DMS114 treated with DMSO at 0.1 percent for 48 hours (cell line): Measurements from ENCODE around the gene LYL1.
"Not testable (repeated sequence)": the region's sequence is repeated elsewhere in the genome, so short reads cannot be mapped to it uniquely, and the experiment has no call there.

Source experiments
- DNase-seq: peaks from one replicate; lab custom pipeline; 2025; ENCODE audit not compliant: unreplicated experiment; lab: John Stamatoyannopoulos, UW

Gene LYL1

DNA sequence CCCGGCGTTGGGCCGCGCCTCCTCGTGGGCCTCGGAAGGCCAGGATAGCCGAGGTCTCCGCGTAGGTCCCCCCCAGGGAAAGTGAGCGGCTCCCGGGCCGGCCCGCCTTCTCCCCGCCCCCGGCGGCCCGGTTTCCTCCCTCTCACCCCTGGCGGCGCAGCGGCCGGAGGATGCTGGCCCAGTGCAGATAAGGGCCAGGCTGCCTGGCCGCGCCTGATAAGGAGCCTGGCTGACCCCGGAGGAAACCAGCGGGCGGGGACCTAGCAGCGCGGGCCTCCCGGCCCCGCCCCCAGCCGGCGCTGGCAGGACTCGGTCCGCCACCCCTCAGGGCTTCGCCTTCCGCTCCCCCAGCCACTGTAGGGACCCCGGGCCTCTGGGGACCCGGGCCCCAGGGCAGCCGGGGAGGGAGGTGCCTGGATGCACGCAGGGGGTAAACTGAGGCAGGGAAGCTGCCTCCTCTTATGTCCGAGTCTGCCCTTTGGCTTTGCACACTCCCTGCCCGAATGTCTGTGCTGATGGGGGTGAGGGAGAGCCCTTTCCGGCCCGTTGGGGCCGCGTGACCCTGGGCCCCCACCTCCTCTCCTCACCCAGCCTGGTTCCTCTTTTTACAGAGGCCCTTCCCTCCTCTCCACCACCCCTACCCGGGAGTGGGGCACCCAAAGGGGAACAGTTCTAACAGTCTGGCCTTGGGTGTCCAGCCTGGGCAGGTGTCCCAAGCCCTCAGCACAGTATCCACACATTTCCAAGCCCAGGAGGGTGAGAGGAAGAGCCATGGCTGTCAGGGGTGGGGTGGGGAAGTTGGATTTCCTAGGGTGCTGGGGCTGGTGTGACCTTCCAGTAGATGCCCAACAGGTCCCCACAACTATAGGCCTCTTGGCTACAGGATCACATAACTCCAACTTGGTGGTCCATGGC is at the start of gene LYL1:
Gene LYL1, minus strand, starts transcription at position 193 of the 915 bp plus-strand sequence. CDS start 1,687 bp downstream, outside the sequence.
- DNase-seq: no peak

DNA sequence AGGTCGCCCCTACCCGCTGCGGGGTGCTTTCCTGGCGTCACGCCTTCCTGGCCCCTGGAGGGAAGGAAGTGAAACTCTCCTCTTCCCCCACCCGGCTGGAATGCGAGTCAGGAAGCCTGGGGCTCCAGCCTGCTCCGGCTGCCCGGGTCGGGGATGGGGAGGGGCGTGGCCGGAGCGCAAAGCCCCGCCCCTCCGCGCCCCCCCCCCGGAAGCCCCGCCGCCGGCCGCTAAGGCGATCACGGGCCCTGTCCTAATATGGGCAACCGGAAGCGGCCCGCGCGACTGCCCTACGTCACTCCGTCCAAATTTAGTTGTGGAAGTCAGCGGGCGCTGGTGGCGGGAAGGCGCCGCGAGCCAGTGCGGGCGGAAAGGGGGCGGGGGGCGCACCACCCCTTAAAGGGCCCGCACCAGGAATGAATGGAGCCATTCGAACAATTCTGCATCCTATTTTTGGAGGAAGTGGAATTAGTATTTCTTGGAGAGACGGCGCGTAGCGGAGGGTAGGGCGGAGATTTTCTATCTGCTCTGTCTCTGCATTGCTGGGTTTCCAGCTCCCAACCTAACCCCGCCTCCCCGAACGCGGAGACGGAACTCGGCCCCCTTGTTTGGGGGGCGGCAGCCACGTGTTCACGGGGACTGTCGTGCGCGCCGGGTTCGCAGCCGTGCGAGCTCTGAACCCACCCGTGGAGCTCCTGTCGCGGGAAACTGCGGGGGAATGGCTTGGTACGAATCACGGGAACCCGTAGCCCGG is 49.1 kb upstream of the LYL1 start:
- peak; percentile 89 for DNase-seq

DNA sequence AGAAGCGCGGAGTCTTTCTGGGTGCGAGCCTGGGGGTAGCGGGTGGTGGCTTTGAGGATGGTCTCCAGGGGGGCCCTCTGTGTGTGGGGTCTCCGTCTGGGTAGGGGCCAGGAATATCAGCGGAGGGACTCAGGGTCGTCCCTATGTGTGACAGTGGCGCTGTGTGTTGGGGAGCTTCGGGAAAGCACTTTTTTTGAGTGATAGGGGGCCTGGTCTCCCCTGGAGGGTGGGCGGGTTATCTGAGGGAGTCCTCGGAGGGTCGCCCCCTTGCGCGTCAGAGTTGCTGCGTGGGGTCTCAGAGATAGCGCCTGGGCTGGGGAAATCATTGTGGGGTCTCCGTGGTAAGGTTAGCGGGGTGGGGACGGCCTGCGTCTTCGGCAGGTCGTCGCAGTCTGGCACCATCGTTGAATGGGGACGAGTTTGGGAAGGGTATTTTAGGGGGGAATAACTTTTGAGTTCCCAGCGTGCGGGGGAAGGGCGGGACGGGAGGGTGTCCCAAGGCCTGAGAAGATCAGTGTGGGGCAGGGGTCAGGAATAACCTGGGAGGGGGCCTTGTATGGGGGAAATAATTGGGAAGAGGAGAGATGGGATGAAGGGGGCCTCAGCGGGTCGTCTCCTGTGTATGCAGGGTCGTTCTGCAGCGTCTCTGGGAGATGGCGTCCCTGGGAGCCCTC is 48.4 kb upstream of the LYL1 start:
- no peak for DNase-seq

DNA sequence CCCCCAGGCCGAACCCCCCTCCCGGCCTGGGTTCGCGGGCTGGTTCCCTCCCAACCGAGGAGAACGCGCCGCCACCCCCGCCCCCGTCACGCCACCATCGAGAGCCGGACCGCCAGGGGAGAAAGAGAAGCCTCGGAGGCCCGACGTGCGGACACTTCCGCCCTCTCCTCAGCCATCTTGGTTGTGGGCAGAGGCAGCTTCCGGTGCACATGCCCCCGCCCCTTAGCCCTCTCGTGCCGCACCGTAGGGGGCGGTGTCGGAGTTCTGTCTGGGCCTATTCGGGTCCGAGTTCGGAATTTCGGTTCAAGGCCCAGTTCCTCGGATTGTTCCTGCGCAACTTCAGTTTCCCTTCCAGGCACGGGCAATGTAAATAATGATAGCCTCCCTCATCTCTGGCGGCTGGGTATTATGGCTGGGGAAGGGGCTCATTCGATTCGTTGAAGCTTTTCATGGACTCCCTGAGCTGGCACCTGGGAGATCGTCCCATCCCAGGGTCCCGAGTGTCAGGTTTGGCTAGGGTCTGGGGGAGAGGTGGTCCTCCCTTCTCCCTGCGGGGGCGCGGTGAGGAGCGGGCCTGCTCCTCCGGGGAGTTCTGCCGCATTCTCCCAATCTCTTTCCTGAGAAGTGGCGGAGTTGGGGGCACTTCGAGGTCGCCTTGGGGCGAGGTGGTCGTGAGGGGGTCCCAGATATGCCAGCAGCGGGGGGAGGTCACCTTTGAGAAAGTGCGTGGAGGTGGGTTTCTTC is 47.7 kb upstream of the LYL1 start, which contains the start of the genes IER2 and STX10:
Gene IER2, plus strand, starts transcription at position 225 of the 744 bp plus-strand sequence. CDS start 2,776 bp downstream, outside the sequence.
Gene STX10, minus strand, starts transcription at position 189 of the 744 bp plus-strand sequence. CDS start 202 bp downstream, outside the sequence.
- DNase-seq: peak; percentile 86

DNA sequence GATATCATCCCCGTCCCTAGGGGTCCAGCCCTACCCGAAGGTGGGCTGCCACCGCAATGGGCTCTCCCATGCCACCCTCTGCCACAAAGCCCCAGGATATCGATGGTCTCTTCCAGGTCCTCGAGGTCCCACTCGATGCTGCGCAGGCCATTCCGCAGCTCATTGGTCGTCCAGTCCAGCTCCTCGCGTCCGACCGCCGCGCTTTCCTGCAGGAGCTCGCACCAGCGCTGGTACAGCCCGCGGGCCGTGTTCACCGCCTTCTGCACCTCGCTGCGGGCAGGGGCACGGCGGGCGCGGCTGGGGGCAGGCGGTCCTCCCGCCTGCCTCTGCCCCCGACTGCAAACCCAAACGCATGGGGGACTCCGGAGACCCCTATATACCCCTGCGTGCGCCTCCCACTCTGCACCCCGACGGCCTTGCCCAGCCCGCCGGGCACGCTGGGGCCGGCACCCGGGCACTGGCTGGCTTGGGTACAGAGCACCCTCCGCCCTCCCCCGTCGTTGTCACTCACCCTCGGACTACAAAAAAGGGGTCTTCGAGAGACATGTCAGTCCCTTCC is 47.0 kb upstream of the LYL1 start:
- no peak for DNase-seq

DNA sequence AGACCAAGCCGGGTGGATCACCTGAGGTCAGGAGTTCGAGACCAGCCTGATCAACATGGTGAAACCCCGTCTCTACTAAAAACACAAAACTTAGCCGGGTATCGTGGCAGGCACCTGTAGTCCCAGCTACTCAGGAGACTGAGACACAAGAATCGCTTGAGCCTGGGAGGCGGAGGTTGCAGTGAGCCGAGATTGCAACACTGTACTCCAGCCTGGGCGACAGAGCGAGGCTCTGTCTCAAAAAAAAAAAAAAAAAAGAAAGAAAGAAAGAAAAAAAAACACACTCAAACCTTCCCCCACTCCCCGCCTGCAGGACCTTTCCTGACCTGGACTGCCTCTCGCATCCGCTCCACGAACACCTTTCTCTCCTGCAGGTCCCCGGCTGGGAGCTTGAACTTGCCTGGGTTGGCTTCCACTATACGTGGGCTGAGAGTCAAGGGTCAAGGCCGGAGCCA is 46.5 kb upstream of the LYL1 start:
- DNase-seq: not testable (repeated sequence)

DNA sequence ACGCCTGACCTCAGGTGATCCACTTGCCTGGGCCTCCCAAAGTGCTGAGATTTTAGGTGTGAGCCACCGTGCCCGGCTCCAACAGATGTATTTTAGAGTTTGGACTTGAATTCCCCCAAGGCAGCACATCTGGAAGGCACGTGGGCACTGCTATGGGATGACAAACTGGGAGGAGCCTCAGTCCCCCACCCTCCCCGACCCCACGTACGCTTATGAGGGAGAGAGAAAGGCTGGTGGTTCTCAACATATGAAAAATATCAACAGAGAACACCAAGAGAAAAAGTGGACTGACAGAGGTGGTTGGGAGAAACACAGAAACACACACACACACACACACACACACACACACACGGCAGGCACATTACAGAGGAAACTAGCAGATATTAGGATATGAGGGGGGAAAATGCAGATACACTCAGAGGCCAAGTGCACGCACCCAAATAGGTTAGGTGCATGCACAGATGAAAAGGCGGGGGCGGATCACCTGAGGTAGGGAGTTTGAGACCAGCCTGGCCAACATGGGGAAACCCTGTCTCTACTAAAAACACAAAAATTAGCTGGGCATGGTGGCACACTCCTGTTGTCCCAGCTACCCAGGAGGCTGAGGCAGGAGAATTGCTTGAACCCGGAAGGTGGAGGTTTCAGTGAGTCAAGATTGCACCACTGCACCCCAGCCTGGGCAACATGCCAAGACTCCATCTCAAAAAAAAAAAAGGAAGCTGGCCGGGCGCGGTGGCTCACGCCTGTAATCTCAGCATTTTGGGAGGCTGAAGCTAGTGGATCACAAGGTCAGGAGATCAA is 44.3 kb upstream of the LYL1 start:
- DNase-seq: no peak

DNA sequence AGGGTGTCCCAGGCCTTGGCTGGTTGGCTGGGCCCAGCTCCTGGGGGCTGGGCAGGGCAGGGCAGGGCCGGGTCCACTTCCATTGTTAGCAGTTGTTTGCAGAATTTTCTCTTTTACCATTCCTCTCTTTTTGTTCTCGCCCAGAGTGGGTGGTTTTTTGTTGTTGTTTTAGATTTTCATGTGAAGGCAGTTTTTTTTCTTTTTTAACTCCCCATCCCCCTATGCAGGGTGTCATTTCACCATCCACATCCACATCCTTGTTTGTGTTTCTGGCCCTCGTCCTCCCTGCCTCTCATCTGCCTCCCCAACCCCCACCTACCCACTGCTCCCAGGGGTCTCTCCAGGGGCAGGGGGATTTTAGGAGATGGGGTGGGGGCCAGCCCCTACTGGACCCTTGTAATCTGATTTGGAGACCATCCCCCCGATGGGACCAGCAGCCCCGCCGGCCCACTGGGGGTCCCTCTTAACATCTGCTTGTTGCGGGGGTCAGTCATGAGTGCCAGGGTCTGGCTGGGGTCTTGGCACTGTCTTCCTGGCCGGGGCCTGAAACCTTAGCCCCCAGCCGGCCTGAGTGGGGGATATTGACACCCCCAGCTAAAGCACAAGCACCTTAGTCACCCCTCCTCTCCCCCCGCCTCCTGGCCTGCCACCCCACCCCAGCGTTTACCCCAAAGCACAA is 37.1 kb upstream of the LYL1 start:
- DNase-seq: no peak

DNA sequence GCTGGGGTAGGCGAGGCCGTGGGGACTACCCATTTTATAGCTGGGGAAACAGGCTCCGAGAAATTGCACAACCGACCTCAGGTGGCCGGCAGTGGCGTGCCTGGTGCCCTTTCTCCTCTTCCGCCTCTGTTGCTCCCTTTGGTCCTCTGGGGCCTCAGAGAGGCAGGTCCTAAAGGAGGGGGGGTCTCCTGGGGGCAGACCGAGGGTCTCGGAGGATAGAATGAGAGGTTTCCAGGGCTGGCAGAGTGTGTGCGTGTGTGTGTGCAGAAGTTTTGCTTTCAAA is 36.2 kb upstream of the LYL1 start:
- no peak for DNase-seq

DNA sequence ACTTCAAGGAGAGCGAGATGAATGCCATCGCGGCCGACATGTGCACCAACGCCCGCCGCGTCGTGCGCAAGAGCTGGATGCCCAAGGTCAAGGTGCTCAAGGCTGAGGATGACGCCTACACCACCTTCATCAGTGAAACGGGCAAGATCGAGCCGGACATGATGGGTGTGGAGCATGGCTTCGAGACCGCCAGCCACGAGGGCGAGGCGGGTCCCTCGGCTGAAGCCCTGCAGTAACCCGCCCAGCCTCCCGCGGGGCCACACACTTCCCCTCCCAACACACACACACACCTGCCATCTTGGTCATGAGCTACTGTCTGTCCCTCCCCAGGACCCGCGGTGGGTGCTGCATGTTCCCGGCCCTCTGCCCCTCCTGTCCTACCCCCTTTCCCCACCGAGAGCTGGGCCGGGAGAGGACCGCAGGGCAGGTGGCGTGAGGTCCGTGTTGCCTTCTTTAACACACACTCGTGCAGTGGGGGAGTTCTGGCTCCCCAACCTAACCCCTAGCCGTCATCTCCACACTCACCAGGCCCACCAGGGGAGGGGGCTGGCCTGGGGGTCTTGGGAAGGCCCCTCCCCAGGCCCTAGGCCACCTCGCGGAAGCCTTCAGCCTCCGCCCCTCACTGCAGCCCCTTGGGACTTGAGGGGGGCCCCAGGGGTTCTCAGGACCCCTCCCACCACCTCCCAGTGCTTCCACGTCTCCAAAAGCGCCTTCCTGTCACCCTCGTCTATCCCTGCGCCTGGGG is 35.7 kb upstream of the LYL1 start:
- no peak for DNase-seq

DNA sequence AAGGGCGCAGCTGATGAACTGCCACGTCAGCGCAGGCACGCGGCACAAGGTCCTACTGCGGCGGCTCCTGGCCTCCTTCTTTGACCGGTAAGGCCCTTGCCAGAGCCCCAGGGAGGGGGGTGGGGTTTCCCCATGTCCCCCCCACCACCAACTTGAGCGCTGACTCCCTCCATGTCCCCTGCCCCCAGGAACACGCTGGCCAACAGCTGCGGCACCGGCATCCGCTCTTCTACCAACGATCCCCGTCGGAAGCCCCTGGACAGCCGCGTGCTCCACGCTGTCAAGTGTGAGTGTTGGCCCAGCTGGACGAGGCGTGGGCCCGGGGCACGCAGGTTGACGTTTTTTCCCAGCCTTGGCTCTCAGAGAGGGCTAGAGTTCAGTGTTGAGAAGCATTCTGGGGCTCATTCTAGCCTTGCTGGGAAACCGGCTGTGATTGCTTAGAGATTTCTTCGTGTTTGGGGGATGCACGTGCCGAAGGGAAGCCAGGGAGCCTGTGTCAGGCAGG is 34.7 kb upstream of the LYL1 start:
- no peak for DNase-seq

DNA sequence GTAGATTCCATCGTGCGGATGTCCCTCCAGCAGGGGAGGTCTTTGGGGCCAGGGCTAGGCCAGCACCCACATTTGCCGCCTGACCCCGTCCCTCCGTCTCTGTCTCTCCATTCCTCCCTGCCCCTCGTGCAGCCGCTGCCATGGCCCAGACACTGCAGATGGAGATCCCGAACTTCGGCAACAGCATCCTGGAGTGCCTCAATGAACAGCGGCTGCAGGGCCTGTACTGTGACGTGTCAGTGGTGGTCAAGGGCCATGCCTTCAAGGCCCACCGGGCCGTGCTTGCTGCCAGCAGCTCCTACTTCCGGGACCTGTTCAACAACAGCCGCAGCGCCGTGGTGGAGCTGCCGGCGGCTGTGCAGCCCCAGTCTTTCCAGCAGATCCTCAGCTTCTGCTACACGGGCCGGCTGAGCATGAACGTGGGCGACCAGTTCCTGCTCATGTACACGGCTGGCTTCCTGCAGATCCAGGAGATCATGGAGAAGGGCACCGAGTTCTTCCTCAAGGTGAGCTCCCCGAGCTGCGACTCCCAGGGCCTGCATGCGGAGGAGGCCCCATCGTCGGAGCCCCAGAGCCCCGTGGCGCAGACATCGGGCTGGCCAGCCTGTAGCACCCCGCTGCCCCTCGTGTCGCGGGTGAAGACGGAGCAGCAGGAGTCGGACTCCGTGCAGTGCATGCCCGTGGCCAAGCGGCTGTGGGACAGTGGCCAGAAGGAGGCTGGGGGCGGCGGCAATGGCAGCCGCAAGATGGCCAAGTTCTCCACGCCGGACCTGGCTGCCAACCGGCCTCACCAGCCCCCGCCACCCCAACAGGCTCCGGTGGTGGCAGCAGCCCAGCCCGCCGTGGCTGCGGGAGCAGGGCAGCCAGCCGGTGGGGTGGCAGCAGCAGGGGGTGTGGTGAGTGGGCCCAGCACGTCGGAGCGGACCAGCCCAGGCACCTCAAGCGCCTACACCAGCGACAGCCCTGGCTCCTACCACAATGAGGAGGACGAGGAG is 32.7 kb upstream of the LYL1 start:
- no peak for DNase-seq

DNA sequence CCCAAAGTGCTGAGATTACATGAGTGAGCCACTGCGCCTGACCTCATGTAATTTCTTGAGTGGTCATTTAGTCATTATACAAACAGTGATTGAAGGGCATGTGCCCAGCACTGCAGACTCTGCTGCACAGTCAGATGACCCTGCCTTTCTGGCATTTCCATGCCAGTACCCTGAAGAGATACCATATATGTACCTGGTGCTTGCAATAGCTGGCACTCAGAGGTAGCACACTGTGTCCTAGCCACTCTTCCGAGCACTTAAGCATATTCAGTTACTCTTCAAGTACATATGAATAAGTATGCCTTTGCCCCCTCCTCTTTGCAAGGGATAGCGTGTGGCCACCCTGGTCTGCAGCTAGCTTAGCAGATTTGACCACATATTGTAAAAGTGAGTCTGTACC is 32.0 kb upstream of the LYL1 start:
- DNase-seq: no peak

DNA sequence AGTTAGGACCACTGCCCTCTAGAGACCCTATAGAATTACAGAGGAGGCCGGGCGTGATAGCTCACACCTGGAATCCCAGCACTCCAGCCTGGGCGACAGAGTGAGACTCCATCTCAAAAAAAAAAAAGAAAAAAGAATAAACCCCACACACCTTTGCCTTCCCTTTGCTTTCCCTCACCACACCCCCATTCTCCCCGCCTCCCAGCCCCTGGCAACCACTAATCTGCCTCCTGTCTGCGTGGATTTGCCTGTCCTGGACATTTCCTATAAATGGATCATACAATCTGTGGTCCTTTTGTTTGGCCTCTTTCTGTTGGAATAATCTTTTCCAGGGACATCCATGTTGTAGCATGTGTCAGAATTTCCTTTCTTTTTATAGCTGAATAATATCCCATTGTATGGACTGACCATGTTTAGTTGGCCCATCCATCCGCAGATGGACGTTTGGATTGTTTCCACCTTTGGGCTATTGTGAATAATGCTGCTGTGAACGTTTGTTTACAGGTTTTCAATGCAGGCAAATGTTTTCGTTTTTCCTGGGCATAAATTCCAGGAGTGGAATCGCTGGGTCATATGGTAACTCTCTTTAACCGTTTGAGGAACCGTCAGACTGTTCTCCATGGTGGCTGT is 30.7 kb upstream of the LYL1 start:
- DNase-seq: no peak

DNA sequence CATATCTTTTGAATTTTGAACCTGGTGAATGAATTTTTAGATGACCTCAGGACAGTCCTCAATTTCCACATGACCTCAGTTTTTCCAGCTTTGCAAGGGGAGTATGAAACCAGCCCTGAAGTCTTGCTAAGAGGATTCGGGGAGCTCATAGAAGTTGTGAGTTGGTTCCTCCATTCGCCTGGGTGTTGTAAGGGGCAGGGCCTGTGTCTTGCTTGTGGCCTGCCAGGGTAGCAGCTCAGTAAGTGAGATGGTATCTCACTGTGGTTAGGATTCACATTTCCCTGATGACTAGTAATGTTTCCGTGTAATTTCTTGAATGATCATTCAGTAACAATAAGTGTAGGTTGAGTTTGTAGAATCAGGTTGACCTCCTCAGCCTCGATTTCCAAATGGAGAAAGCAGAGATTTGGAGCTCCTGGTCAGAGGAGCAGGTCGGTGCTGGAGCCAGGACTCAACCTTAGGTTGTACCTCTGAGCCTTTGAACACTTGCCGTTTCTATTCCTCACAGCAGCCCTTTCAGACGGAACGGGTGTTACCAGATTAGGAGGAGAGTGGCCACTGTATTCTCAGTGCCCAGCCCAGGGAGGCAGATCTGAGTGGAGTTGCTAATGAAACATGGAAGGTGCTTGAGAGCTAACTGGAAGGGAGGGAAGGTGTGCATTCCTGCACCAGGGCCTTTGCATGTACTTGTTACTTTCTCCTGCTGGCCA is 30.0 kb upstream of the LYL1 start:
- DNase-seq: no peak
